Measurements from ENCODE around the gene MFSD6.

DNA sequence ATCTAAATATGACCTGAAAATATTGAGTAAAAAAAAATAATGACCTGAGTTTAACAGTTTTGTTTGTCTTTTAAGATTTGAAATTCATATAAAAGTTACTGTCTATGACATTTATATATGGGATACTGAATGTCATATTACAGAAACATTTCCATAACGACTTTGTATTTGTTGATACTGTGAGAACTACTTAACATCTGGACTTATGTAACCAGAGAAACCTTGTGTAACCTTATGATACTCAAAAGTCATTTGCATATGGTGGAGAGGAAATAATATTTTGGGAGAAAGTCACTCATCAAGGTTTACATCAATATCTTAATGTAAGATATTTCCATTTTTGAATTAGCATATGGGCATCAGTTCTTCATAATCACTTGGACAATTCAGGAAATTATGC is 12.6 kb downstream of the MFSD6 start:
- TF ChIP-seq POLR2A (IDR thresholded peaks at IDR 0.05) = no peak
- TF ChIP-seq, protein P1, sequence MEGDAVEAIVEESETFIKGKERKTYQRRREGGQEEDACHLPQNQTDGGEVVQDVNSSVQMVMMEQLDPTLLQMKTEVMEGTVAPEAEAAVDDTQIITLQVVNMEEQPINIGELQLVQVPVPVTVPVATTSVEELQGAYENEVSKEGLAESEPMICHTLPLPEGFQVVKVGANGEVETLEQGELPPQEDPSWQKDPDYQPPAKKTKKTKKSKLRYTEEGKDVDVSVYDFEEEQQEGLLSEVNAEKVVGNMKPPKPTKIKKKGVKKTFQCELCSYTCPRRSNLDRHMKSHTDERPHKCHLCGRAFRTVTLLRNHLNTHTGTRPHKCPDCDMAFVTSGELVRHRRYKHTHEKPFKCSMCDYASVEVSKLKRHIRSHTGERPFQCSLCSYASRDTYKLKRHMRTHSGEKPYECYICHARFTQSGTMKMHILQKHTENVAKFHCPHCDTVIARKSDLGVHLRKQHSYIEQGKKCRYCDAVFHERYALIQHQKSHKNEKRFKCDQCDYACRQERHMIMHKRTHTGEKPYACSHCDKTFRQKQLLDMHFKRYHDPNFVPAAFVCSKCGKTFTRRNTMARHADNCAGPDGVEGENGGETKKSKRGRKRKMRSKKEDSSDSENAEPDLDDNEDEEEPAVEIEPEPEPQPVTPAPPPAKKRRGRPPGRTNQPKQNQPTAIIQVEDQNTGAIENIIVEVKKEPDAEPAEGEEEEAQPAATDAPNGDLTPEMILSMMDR (IDR thresholded peaks at IDR 0.05) = no peak

All from esophagus squamous epithelium (tissue), 4 donors.